ENCODE measurements around the gene MRPL51.

DNA sequence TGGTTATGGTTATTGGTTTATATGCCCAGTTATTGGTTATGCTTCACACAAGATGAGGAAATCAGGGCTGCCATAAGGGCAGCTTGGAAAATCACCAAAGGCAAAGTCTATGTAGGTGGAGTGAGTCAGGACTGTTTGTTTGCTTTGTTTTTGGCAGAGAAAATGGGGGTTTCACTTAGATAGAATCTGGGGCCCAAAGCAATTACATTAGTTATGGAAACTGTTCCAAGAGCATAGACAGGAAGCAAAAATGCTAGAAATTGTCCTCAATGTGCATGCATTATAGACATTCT lies 24.8 kb downstream of the MRPL51 start:
- TF ChIP-seq, protein P1, sequence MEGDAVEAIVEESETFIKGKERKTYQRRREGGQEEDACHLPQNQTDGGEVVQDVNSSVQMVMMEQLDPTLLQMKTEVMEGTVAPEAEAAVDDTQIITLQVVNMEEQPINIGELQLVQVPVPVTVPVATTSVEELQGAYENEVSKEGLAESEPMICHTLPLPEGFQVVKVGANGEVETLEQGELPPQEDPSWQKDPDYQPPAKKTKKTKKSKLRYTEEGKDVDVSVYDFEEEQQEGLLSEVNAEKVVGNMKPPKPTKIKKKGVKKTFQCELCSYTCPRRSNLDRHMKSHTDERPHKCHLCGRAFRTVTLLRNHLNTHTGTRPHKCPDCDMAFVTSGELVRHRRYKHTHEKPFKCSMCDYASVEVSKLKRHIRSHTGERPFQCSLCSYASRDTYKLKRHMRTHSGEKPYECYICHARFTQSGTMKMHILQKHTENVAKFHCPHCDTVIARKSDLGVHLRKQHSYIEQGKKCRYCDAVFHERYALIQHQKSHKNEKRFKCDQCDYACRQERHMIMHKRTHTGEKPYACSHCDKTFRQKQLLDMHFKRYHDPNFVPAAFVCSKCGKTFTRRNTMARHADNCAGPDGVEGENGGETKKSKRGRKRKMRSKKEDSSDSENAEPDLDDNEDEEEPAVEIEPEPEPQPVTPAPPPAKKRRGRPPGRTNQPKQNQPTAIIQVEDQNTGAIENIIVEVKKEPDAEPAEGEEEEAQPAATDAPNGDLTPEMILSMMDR (IDR thresholded peaks at IDR 0.05): no peak
- no peak for TF ChIP-seq ZFX (IDR thresholded peaks at IDR 0.05; ENCODE audit: borderline replicate concordance)

All from 22Rv1 (cell line).